Measurements from ENCODE around the gene PODN. TPM values are rescaled to one million over a fixed set of nuclear protein-coding genes. Genes with fewer than 3 reads are reported as not detected.

The PODN gene
- total RNA-seq, 4 donors from 2014 or later = 88.4 to 197 (median 150) TPM

DNA sequence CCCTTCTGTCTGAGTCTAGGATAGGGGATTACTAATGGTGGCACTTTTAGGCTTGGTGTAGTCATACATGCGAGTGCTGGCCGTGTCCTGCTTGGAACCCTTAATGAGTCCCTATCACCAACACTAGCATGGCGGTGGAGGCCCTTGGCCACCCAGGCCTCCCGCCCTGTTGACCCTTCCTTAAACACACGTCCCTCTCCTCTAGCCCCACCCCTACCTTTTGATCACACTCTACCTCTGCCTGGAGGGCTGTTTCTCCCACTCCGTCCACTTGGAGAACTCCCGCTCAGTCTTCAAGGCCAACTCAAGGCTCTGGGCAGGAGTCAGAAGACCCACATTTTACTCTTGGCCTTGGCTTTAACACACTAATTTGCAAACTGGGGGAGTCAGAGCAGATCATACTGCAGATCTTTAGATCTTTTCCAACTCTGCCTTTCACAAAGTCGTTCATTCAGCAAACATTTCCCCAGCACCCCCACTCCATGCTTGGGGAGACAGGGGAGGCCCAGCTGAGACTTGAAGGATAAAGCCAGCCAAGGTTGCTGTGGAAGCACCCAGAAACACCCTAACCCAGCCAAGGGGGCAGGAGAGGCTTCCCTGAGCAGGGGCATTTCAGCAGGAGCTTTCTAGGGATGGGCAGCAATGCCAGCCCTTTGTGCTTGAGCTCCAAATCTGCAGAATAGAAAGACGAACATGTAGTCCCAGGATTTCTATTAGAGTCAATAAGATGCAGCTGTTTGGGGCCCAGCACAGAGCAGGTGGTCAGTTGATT is 1.9 kb downstream of the PODN start:
- TF ChIP-seq, protein P1, sequence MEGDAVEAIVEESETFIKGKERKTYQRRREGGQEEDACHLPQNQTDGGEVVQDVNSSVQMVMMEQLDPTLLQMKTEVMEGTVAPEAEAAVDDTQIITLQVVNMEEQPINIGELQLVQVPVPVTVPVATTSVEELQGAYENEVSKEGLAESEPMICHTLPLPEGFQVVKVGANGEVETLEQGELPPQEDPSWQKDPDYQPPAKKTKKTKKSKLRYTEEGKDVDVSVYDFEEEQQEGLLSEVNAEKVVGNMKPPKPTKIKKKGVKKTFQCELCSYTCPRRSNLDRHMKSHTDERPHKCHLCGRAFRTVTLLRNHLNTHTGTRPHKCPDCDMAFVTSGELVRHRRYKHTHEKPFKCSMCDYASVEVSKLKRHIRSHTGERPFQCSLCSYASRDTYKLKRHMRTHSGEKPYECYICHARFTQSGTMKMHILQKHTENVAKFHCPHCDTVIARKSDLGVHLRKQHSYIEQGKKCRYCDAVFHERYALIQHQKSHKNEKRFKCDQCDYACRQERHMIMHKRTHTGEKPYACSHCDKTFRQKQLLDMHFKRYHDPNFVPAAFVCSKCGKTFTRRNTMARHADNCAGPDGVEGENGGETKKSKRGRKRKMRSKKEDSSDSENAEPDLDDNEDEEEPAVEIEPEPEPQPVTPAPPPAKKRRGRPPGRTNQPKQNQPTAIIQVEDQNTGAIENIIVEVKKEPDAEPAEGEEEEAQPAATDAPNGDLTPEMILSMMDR (IDR thresholded peaks at IDR 0.05; ENCODE audit: low read depth) = no peak

DNA sequence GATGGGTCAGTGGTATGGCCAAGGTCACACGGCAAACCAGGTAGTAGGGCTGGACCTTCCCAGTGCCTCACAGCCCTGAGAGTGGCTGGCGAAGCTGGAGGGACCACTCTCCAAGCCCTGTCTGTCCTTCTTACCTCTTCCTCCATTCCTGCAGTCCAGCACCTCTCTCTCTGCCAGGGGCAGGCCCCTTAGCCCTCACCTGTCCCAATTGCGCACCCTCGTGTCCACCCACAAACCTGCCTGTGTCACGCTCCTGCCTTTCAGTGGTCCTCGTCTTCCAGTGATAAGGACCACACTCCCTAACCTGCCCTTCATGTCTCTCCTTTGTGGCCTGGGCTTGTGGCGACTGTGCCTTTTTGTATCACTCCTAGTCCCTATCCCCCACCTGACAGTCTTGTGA is 3.4 kb downstream of the PODN start:
- TF ChIP-seq, protein P1 (IDR thresholded peaks at IDR 0.05; ENCODE audit: low read depth) = no peak

DNA sequence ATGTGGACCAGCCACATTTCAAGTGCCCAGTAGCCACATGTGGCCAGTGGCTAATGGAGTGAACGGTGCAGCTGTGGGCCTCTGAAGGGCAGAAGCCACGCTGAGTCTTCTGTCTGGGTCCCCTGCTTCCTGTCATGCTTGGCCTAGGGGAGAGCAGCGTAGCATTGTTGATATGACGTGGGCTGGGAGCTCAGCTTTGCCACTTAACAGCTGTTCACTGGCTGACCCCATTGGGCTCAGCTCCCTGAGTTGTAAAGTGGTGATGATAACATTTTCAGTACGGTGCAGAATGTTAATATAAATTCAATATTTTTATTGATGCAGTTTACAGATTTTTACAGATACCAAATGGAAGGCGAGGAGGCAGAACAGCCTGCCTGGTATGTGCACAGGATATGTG is 4.5 kb downstream of the PODN start:
- TF ChIP-seq, protein P1 (IDR thresholded peaks at IDR 0.05; ENCODE audit: low read depth) = no peak

DNA sequence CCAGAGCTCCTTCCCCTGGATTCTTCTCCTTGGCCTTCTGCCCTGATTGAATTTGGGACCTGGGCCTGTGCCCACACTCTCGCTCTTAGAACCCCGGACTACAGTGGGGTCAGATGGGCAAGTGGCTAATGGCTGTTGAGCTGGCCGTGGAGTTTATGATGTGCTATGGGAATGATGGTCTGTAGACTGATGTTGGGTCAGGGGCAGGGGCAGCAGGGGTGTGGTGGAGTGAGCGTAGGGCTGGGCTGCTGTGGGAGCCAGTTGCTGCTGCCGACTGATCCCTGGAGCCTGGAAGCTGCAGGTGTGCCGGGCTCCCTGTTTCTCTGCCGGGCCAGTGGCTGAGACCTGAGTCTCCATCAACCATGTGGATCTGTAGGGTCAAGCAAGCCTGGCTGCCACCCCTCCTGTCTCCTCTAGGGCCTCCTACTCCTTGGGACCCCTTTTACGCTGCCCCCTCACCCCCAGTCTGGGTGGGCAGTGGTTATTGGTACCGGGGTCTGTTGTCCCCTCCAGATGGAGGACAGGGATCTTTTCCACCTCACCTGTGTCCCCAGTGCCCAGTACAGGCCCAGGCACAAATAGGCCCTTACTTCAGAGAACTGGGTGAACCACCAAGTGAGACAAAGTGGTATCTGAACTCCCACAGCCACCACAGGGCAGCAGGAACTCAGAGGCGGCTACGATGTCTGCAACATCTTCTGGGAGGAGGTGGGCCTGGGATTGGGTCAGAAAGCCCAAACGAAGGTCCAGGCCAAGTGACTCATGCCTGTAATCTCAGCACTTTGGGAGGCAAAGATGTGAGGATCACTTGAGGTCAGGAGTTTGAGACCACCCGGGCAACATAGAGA is 5.1 kb downstream of the PODN start:
- TF ChIP-seq, protein P1 (IDR thresholded peaks at IDR 0.05; ENCODE audit: low read depth) = no peak

DNA sequence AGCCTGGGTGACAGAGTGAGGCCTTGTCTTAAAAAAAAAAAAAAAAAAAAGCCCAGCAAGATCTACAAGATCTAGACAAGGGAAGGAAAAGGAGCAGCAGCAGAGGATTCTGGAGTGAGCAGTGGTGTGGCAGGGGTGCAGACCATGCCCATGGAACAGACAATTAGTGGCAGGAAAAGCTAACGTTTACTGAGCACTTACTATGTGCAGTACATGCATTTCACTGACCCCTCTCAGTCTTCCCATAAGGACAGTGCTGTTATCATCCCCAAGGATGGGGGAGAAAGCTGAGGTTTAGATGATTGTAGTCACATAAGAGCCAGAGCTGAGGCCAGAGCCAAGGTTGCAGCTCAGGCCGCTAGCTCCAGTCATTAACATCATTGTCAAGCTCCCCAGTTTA is 5.9 kb downstream of the PODN start:
- TF ChIP-seq, protein P1 (IDR thresholded peaks at IDR 0.05; ENCODE audit: low read depth) = no peak

DNA sequence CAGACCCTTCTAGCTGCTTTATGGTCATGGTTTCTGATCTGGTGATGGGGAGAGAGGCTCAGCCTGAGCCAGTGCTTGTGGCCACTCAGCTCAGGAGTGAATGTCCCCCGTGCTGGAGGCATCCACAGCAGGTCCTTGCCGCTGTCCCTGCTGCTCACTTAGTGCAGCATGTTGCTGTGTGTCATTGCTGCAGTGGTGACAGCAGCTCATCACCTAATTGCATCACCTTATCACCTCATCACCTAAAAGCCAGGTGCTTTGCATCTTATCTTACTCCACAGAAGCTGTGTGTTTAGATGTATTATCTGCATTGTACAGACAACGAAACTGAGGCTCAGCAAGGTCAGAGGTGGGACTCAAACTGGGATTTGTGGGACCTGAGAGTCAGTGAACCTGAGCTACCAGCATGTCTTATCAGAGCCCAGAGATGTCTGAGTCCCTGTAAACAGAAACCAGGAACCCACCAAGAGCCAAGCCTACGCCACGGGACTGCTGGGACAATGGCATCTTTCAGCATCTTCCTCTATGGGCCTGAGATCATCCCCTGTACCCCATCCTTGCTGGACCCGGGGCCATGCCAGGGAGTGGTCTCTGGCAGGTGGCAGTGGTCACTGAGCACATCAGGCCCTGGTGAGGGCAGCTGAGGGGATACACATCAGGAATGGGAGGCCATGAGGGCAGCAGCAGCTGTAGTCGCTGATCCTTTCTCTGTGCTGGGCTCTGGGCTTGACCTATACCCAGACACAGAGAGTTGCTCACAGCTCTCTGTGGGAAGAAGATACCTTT is 6.5 kb downstream of the PODN start:
- TF ChIP-seq, protein P1 (IDR thresholded peaks at IDR 0.05; ENCODE audit: low read depth) = no peak
